ENCODE results near the gene SLC22A5. TPM values are rescaled to one million over a fixed set of nuclear protein-coding genes. Genes with fewer than 3 reads are reported as not detected.

Gene SLC22A5
- total and polyA plus RNA-seq, 2 donors (not counting 3 experiments of a cell fraction or from before 2014, with no cell fraction given): 3.6 to 9.3 TPM

- POLR2A ChIA-PET: no interaction called here
- H3K4me1 ChIP-seq (ENCODE audit: control insufficient read depth, extremely low read depth, insufficient read depth, low read length): no peaks in the 10 kb centered on the region
- no TSS peak for BruUV-seq (replicated peaks)
- TF ChIP-seq MYC (IDR thresholded peaks at IDR 0.05; ENCODE audit: low read depth, low read length) (no peak), FOS (IDR thresholded peaks at IDR 0.05; ENCODE audit: borderline replicate concordance, insufficient read depth, low read length) (no peak), JUN (IDR thresholded peaks at IDR 0.05; ENCODE audit: borderline replicate concordance, insufficient read depth, insufficient read length, low read depth) (no peak), POLR2AphosphoS5 (IDR thresholded peaks at IDR 0.05; ENCODE audit: insufficient read depth, low read depth, low read length) (no peak), POLR2A (IDR thresholded peaks at IDR 0.05; ENCODE audit: low read depth, low read length) (no peak), GATA2 (IDR thresholded peaks at IDR 0.05; ENCODE audit: insufficient read depth, insufficient read length, low read depth, low read length) (no peak), EZH2 (IDR thresholded peaks at IDR 0.05; ENCODE audit: borderline replicate concordance, low read depth, low read length, severe bottlenecking) (no peak), MAX (IDR thresholded peaks at IDR 0.05; ENCODE audit: insufficient read depth, insufficient read length) (no peak)
- TF ChIP-seq, protein P1, sequence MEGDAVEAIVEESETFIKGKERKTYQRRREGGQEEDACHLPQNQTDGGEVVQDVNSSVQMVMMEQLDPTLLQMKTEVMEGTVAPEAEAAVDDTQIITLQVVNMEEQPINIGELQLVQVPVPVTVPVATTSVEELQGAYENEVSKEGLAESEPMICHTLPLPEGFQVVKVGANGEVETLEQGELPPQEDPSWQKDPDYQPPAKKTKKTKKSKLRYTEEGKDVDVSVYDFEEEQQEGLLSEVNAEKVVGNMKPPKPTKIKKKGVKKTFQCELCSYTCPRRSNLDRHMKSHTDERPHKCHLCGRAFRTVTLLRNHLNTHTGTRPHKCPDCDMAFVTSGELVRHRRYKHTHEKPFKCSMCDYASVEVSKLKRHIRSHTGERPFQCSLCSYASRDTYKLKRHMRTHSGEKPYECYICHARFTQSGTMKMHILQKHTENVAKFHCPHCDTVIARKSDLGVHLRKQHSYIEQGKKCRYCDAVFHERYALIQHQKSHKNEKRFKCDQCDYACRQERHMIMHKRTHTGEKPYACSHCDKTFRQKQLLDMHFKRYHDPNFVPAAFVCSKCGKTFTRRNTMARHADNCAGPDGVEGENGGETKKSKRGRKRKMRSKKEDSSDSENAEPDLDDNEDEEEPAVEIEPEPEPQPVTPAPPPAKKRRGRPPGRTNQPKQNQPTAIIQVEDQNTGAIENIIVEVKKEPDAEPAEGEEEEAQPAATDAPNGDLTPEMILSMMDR (IDR thresholded peaks at IDR 0.05; ENCODE audit: extremely low read depth in 1 of 2, insufficient read depth in 1 of 2, low read depth in 1 of 2, low read length in 2 of 2): no peak
- H3K79me2 ChIP-seq (ENCODE audit: control insufficient read depth, insufficient read depth, low read length): no peaks in the 10 kb centered on the region
- no peaks in the 10 kb centered on the region for H3K36me3 ChIP-seq (ENCODE audit: control insufficient read depth in 2 of 2, extremely low read depth in 1 of 2, insufficient read depth in 2 of 2, low read length in 2 of 2)
- no peak overlapping the region for H3K4me2 ChIP-seq (ENCODE audit: insufficient read depth, low read length)
- DNase-seq (ENCODE audit: low read depth, low spot score) (no peak), FAIRE-seq (no peak)
- no peaks in the 10 kb centered on the region for H3K9me1 ChIP-seq (replicated peaks; ENCODE audit: control insufficient read depth, extremely low read depth, insufficient read depth, low read length)
- H3K9me3 ChIP-seq (replicated peaks; ENCODE audit: control insufficient read depth, insufficient read depth, low read length): no peaks in the 10 kb centered on the region
- intact Hi-C loops (cut with micrococcal nuclease): no loop called here
- H3K4me3 ChIP-seq (replicated peaks in 1 of 3; ENCODE audit: insufficient read depth in 1 of 3, low read depth in 1 of 3, low read length in 3 of 3): no peak overlapping the region
- H2AFZ ChIP-seq (ENCODE audit: low read depth, low read length): no peak overlapping the region
- H3K9ac ChIP-seq (replicated peaks; ENCODE audit: extremely low read depth, insufficient read depth, low read length): no peak overlapping the region
- no peaks in the 10 kb centered on the region for H4K20me1 ChIP-seq (replicated peaks; ENCODE audit: control insufficient read depth, extremely low read depth, insufficient read depth, low read length)
- H3K27me3 ChIP-seq (ENCODE audit: control insufficient read depth in 2 of 2, insufficient read depth in 2 of 2, low read length in 2 of 2): peaks cover 2 to 6% of the 10 kb centered on the region in 2 experiments
- CTCF ChIA-PET: interaction anchor here (1.2 kb wide), 1 partner anchor 15 kb away, joined by 4 read pairs; the partner anchor contains the start of gene SLC22A5
- dilution Hi-C loops (cut with MboI; ENCODE audit: extremely low pct_ligation_motif_present, low sequenced_read_pairs): no loop called here
- no peak overlapping the region for H3K27ac ChIP-seq (ENCODE audit: insufficient read depth, low read depth, low read length)
Observed at GRCh38 chr5:132354381-132355139, 14.9 kb upstream of the SLC22A5 start.
